Measurements from ENCODE around the gene MAGI1.

- TF ChIP-seq CTCF (conservative IDR thresholded peaks at IDR 0.05), result no peak
- TF ChIP-seq ZFX (IDR thresholded peaks at IDR 0.05), result no peak
Observed at GRCh38 chr3:66041828-66042227, 3.1 kb upstream of the MAGI1 start.

All from C4-2B (cell line).